Kidney (tissue), 14 donors: Measurements from ENCODE around the gene GPC4. TPM values are rescaled to one million over a fixed set of nuclear protein-coding genes. Genes with fewer than 3 reads are reported as not detected.

ENCODE experiments used
- DNase-seq, 5 donors: peaks; one replicate each; pipeline ENCODE4 v3.0.0-alpha.2; 2013 to 2020
- FAIRE-seq: peaks from 2 replicates; lab custom pipeline; 2012; peaks lifted over from hg19 to GRCh38; lab: Jason Lieb, UNC
- H3K27ac ChIP-seq, 2 donors: one replicate each; pipeline ENCODE4 v1.7.0; 2013; ENCODE audit warnings: low read depth in 2 of 2, low read length in 2 of 2, inconsistent platforms in 1 of 2
- H3K27me3 ChIP-seq: one replicate; pipeline ENCODE4 v1.7.1; 2013; ENCODE audit warnings: low read length, inconsistent platforms; ENCODE audit not compliant: control insufficient read depth, insufficient read depth
- H3K36me3 ChIP-seq, 3 donors: one replicate each; pipeline versions ENCODE4 v1.7.0 to v1.7.1; 2013; ENCODE audit warnings: low read length in 3 of 3, control low read depth in 1 of 3, inconsistent platforms in 1 of 3; ENCODE audit not compliant: insufficient read depth in 3 of 3, control insufficient read depth in 2 of 3
- H3K4me1 ChIP-seq, 3 donors: one replicate each; pipeline versions ENCODE4 v1.7.0 to v1.7.1; 2013; ENCODE audit warnings: low read length in 3 of 3, inconsistent platforms in 1 of 3, low read depth in 1 of 3; ENCODE audit not compliant: control insufficient read depth in 2 of 3, insufficient read depth in 2 of 3
- H3K4me3 ChIP-seq, 3 donors: one replicate each; pipeline versions ENCODE4 v1.7.0 to v1.8.1; 2013; ENCODE audit warnings: low read length in 3 of 3, control low read depth in 1 of 3, inconsistent platforms in 1 of 3
- H3K9ac ChIP-seq, 3 donors: one replicate each; pipeline versions ENCODE4 v1.7.0 to v1.7.1; 2013; ENCODE audit warnings: low read length in 3 of 3, control low read depth in 1 of 3, inconsistent platforms in 1 of 3
- H3K9me3 ChIP-seq, 3 donors: one replicate each; pipeline versions ENCODE4 v1.7.0 to v1.7.1; 2013; ENCODE audit warnings: low read length in 3 of 3, control low read depth in 1 of 3, inconsistent platforms in 1 of 3; ENCODE audit not compliant: control insufficient read depth in 2 of 3, insufficient read depth in 1 of 3
- CTCF ChIP-seq: IDR thresholded peaks from 3 replicates; pipeline ENCODE4 v1.5.1; 2012; ENCODE audit warnings: mild to moderate bottlenecking, moderate library complexity, borderline replicate concordance; ENCODE audit not compliant: insufficient read depth; ENCODE audit errors: extremely low read depth
- intact Hi-C: fragments of 100-400 bp; cut with DNase I; formaldehyde crosslinking; loops from one replicate; pipeline ENCODE4 v1.11.1; 2022
- polyA plus RNA-seq: library from polyadenylated mRNA; stranded (reverse); fragments of 350-450 nt; fragmentation: Illumina TruSeq; extraction: RNeasy Lipid Tissue Mini Kit (QIAGEN cat#74804); gene quantifications from one replicate; pipeline ENCODE4 v1.2.3, GENCODE V29; 2014; ENCODE audit warnings: low read depth, low replicate concordance; ENCODE audit not compliant: insufficient read depth
- total RNA-seq: library from RNA; stranded (reverse); fragmentation: NEBNext Ultra II Directional; extraction: Animal tissue kit (Norgen Biotek cat#: 25700); gene quantifications from one replicate; pipeline ENCODE4 v1.2.1, GENCODE V29; 2021
- donor health status: control.
- donor health status: control.
- donor health status: control.
- donor health status: control.
- donor health status: control.
- donor health status: DM: yes; HTN: yes; CAD: no.
- donor health status: Normal renal cell carcinoma (clear cell type).

The GPC4 gene
- total and polyA plus RNA-seq, 2 donors from 2014 or later, result 19.5 to 70.3 TPM

- no peak for TF ChIP-seq CTCF
- Histone ChIP-seq H3K9ac (no peak overlapping the region), H3K4me1 (peaks cover 0 to 3% (median 2%) of the 10 kb centered on the region in 3 donors), H3K9me3 (no peaks in the 10 kb centered on the region), H3K36me3 (no peaks in the 10 kb centered on the region), H3K27ac (no peak overlapping the region), H3K4me3 (no peak overlapping the region), H3K27me3 (no peaks in the 10 kb centered on the region)
- intact Hi-C loops, result no loop called here
- DNase-seq, result no peak
- FAIRE-seq, result no peak
Measured at GRCh38 chrX:133399411-133399810, 15.9 kb downstream of the GPC4 start.

GRCh38 chrX:133394765-133395164 lies 20.5 kb downstream of the GPC4 start:
- Histone ChIP-seq H3K9ac (no peak overlapping the region), H3K4me3 (no peak overlapping the region), H3K4me1 (no peaks in the 10 kb centered on the region), H3K36me3 (no peaks in the 10 kb centered on the region), H3K9me3 (no peaks in the 10 kb centered on the region), H3K27me3 (no peaks in the 10 kb centered on the region), H3K27ac (no peak overlapping the region)
- DNase-seq (no peak), FAIRE-seq (no peak)
- no peak for TF ChIP-seq CTCF
- intact Hi-C loops, result no loop called here

- H3K4me1 ChIP-seq, result no peaks in the 10 kb centered on the region
- no peak overlapping the region for H3K9ac ChIP-seq
- H3K27me3 ChIP-seq, result no peaks in the 10 kb centered on the region
- no peak for TF ChIP-seq CTCF
- H3K27ac ChIP-seq, result no peak overlapping the region
- DNase-seq, result no peak
- intact Hi-C loops, result no loop called here
- H3K36me3 ChIP-seq, result no peaks in the 10 kb centered on the region
- FAIRE-seq, result no peak
- no peak overlapping the region for H3K4me3 ChIP-seq
- H3K9me3 ChIP-seq, result no peaks in the 10 kb centered on the region
Measured at GRCh38 chrX:133392671-133393070, 22.6 kb downstream of the GPC4 start.

GRCh38 chrX:133391111-133391510 lies 24.2 kb downstream of the GPC4 start:
- no peak overlapping the region for H3K27ac ChIP-seq

More at GRCh38 chrX:133391111-133391510, 24.2 kb downstream of the GPC4 start:
- TF ChIP-seq CTCF, result no peak
- DNase-seq, result no peak
- FAIRE-seq, result no peak
- intact Hi-C loops, result no loop called here
- no peaks in the 10 kb centered on the region for H3K27me3 ChIP-seq
- no peaks in the 10 kb centered on the region for H3K4me1 ChIP-seq
- no peaks in the 10 kb centered on the region for H3K36me3 ChIP-seq
- H3K9ac ChIP-seq, result no peak overlapping the region
- H3K4me3 ChIP-seq, result no peak overlapping the region
- no peaks in the 10 kb centered on the region for H3K9me3 ChIP-seq
